H1 (cell line): ENCODE data around the gene SELENOF. TPM values are rescaled to one million over a fixed set of nuclear protein-coding genes. Genes with fewer than 3 reads are reported as not detected.

Source experiments
- CTCF ChIA-PET: fragments of 300-600 bp; sonication (Branson Sonifier 250); formaldehyde crosslinking; loops from one replicate; lab custom pipeline; 2021; ENCODE audit not compliant: partially characterized antibody; lab: Charles Lee
- POLR2A ChIA-PET: fragments of 300-600 bp; sonication (Branson Sonifier 250); formaldehyde crosslinking; loops from one replicate; lab custom pipeline; 2021; ENCODE audit warnings: inconsistent platforms; ENCODE audit not compliant: partially characterized antibody; lab: Charles Lee
- DNase-seq, 2 experiments: peaks; one replicate each; pipeline versions ENCODE4 v3.0.0 to v3.0.0-alpha.2; 2010 to 2022; ENCODE audit warnings: low spot score in 2 of 2, low read depth in 1 of 2, mixed read lengths in 1 of 2
- FAIRE-seq: peaks from 2 replicates; lab custom pipeline; 2011; peaks lifted over from hg19 to GRCh38; lab: Jason Lieb, UNC
- H2AFZ ChIP-seq: 2 replicates; pipeline ENCODE4 v1.8.1; 2012; ENCODE audit warnings: low read length, inconsistent platforms
- H2AK5ac ChIP-seq: 2 replicates; pipeline ENCODE4 v1.6.1; 2013; ENCODE audit warnings: low read depth, low read length
- H2BK120ac ChIP-seq: replicated peaks from 2 replicates; pipeline ENCODE3; 2013; ENCODE audit warnings: low read depth, low read length, inconsistent platforms
- H2BK12ac ChIP-seq: 2 replicates; pipeline ENCODE4 v1.6.1; 2013; ENCODE audit warnings: low read depth, low read length
- H2BK15ac ChIP-seq: 2 replicates; pipeline ENCODE4 v1.6.1; 2013; ENCODE audit warnings: low read length
- H2BK20ac ChIP-seq: 2 replicates; pipeline ENCODE4 v1.6.1; 2013; ENCODE audit warnings: low read length
- H2BK5ac ChIP-seq: 2 replicates; pipeline ENCODE4 v1.6.1; 2013; ENCODE audit warnings: low read depth, low read length
- H3K14ac ChIP-seq: 2 replicates; pipeline ENCODE4 v1.6.1; 2013; ENCODE audit warnings: inconsistent platforms; ENCODE audit not compliant: insufficient read length
- H3K18ac ChIP-seq: 2 replicates; pipeline ENCODE4 v1.6.1; 2013; ENCODE audit warnings: low read length; ENCODE audit errors: extremely low read depth
- H3K23ac ChIP-seq: 2 replicates; pipeline ENCODE4 v1.6.1; 2013; ENCODE audit warnings: inconsistent platforms; ENCODE audit not compliant: insufficient read length
- H3K23me2 ChIP-seq: 2 replicates; pipeline ENCODE4 v1.6.1; 2013; ENCODE audit warnings: low read depth, low read length
- H3K27ac ChIP-seq: 2 replicates; pipeline ENCODE4 v1.6.1; 2011; ENCODE audit warnings: low read depth, low read length, inconsistent platforms
- H3K27me3 ChIP-seq, 4 experiments: replicated peaks in 1 of 4; 1 replicate in 1 of 4; 2 replicates in 3 of 4; pipeline versions ENCODE4 v1.6.1 to v1.8.1; 2011 to 2013; ENCODE audit warnings: low read length in 3 of 4, mild to moderate bottlenecking in 3 of 4, inconsistent platforms in 2 of 4, mixed read lengths in 2 of 4, moderate library complexity in 1 of 4; ENCODE audit not compliant: control insufficient read depth in 3 of 4, insufficient read depth in 3 of 4; ENCODE audit errors: extremely low read depth in 1 of 4
- H3K36me3 ChIP-seq, 4 experiments: 2 replicates each; pipeline versions ENCODE4 v1.6.1 to v1.8.1; 2011 to 2013; ENCODE audit warnings: mild to moderate bottlenecking in 4 of 4, low read length in 3 of 4, moderate library complexity in 2 of 4, control low read depth in 1 of 4, inconsistent platforms in 1 of 4; ENCODE audit not compliant: insufficient read depth in 4 of 4, control insufficient read depth in 2 of 4
- H3K4ac ChIP-seq: replicated peaks from 2 replicates; pipeline ENCODE3; 2013; ENCODE audit warnings: low read length, low read depth, mixed read lengths, inconsistent platforms; ENCODE audit not compliant: insufficient read length
- H3K4me1 ChIP-seq, 4 experiments: replicated peaks in 1 of 4; 1 replicate in 1 of 4; 2 replicates in 3 of 4; pipeline versions ENCODE4 v1.6.1 to v1.8.1; 2011 to 2013; ENCODE audit warnings: low read length in 3 of 4, inconsistent platforms in 2 of 4, mixed read lengths in 1 of 4; ENCODE audit not compliant: insufficient read depth in 4 of 4, control insufficient read depth in 3 of 4
- H3K4me2 ChIP-seq, 2 experiments: 2 replicates each; pipeline versions ENCODE4 v1.6.1 to v1.8.1; 2011 to 2013; ENCODE audit warnings: low read depth in 2 of 2, low read length in 2 of 2, control low read depth in 1 of 2, inconsistent platforms in 1 of 2, mild to moderate bottlenecking in 1 of 2; ENCODE audit not compliant: insufficient read depth in 1 of 2
- H3K4me3 ChIP-seq, 4 experiments: fragments of 200-600, 300-600 bp in 1 of 4; sonication (generic), shearing (Covaris generic), sonication (Bioruptor Twin) in 1 of 4; 2 replicates each; pipeline versions ENCODE4 v1.5.1 to v1.8.1; 2011 to 2016; ENCODE audit warnings: low read length in 4 of 4, low read depth in 3 of 4, control low read depth in 2 of 4, inconsistent platforms in 2 of 4, mild to moderate bottlenecking in 2 of 4, mixed read lengths in 1 of 4, moderate library complexity in 1 of 4; ENCODE audit not compliant: insufficient read depth in 2 of 4; ENCODE audit errors: extremely low read depth in 1 of 4
- H3K56ac ChIP-seq: replicated peaks from 2 replicates; pipeline ENCODE3; 2013; ENCODE audit warnings: low read depth, mild to moderate bottlenecking, mixed read lengths, low read length, inconsistent platforms; ENCODE audit not compliant: insufficient read length
- H3K79me1 ChIP-seq: 2 replicates; pipeline ENCODE4 v1.6.1; 2013; ENCODE audit warnings: low read depth, low read length, control low read depth
- H3K79me2 ChIP-seq, 2 experiments: 2 replicates each; pipeline versions ENCODE4 v1.6.1 to v1.8.1; 2012 to 2013; ENCODE audit warnings: low read length in 2 of 2, mild to moderate bottlenecking in 2 of 2, inconsistent platforms in 1 of 2; ENCODE audit not compliant: insufficient read depth in 2 of 2, control insufficient read depth in 1 of 2
- H3K9ac ChIP-seq, 4 experiments: replicated peaks in 1 of 4; 1 replicate in 1 of 4; 2 replicates in 3 of 4; pipeline versions ENCODE4 v1.6.1 to v1.8.1; 2011 to 2013; ENCODE audit warnings: low read depth in 3 of 4, low read length in 3 of 4, control low read depth in 2 of 4, mild to moderate bottlenecking in 2 of 4, moderate library complexity in 2 of 4, inconsistent platforms in 1 of 4; ENCODE audit errors: extremely low read depth in 1 of 4
- H3K9me3 ChIP-seq, 2 experiments: 2 replicates each; pipeline versions ENCODE4 v1.6.1 to v1.8.1; 2012 to 2013; ENCODE audit warnings: mild to moderate bottlenecking in 2 of 2, moderate library complexity in 2 of 2, control low read depth in 1 of 2, inconsistent platforms in 1 of 2, low read depth in 1 of 2, low read length in 1 of 2, mixed read lengths in 1 of 2; ENCODE audit not compliant: insufficient read depth in 2 of 2
- H4K20me1 ChIP-seq, 2 experiments: replicated peaks in 1 of 2; 2 replicates each; pipeline versions ENCODE3 to v1.8.1; 2011 to 2013; ENCODE audit warnings: inconsistent platforms in 2 of 2, low read length in 2 of 2, mild to moderate bottlenecking in 1 of 2; ENCODE audit not compliant: insufficient read depth in 2 of 2, control insufficient read depth in 1 of 2
- H4K5ac ChIP-seq: 2 replicates; pipeline ENCODE4 v1.6.1; 2013; ENCODE audit warnings: low read length, low read depth, mixed read lengths, inconsistent platforms; ENCODE audit not compliant: insufficient read length
- H4K8ac ChIP-seq: 2 replicates; pipeline ENCODE4 v1.8.0; 2013; ENCODE audit warnings: mild to moderate bottlenecking, moderate library complexity, low read length, inconsistent platforms; ENCODE audit not compliant: insufficient read depth; ENCODE audit errors: extremely low read depth
- H4K91ac ChIP-seq: replicated peaks from 2 replicates; pipeline ENCODE3; 2013; ENCODE audit warnings: low read length, mixed read lengths, inconsistent platforms; ENCODE audit not compliant: insufficient read length
- CBX8 ChIP-seq: fragments of 300-800, 300-1000 bp; sonication (generic); IDR thresholded peaks from 2 replicates; pipeline ENCODE4 v1.7.1; 2016; ENCODE audit warnings: low read depth, low read length, borderline replicate concordance
- FOSL1 ChIP-seq: IDR thresholded peaks from 2 replicates; pipeline ENCODE4 v1.6.1; 2011; ENCODE audit warnings: mild to moderate bottlenecking, low read depth, low read length, moderate library complexity; ENCODE audit not compliant: insufficient read depth
- HDAC6 ChIP-seq: IDR thresholded peaks from one replicate; pipeline ENCODE4 v1.7.1; 2012; ENCODE audit warnings: low read depth, mild to moderate bottlenecking, inconsistent platforms, low read length, moderate library complexity
- NANOG ChIP-seq: IDR thresholded peaks from 2 replicates; pipeline ENCODE4 v1.6.1; 2011; ENCODE audit warnings: low read length, low read depth, mild to moderate bottlenecking, inconsistent platforms; ENCODE audit not compliant: insufficient read depth, poor library complexity, severe bottlenecking
- RAD21 ChIP-seq, 2 experiments: IDR thresholded peaks in 1 of 2; conservative IDR thresholded peaks in 1 of 2; 2 replicates each; pipeline ENCODE4 v1.6.1; 2011; ENCODE audit warnings: low read depth in 2 of 2, low read length in 2 of 2, improper control_type of control experiment in 1 of 2, inconsistent platforms in 1 of 2, mild to moderate bottlenecking in 1 of 2, moderate library complexity in 1 of 2
- RBBP5 ChIP-seq: IDR thresholded peaks from 2 replicates; pipeline ENCODE4 v1.7.1; 2012; ENCODE audit warnings: low read depth, mild to moderate bottlenecking, inconsistent platforms, low read length, moderate library complexity, borderline replicate concordance
- SAP30 ChIP-seq: fragments of 300-600 bp; sonication (generic); IDR thresholded peaks from 2 replicates; pipeline ENCODE4 v1.7.1; 2012; ENCODE audit warnings: low read length, moderate library complexity, mild to moderate bottlenecking, inconsistent platforms; ENCODE audit not compliant: insufficient read depth, insufficient replicate concordance
- SIN3A ChIP-seq, 2 experiments: IDR thresholded peaks in 1 of 2; conservative IDR thresholded peaks in 1 of 2; 2 replicates each; pipeline ENCODE4 v1.6.1; 2011 to 2012; ENCODE audit warnings: low read length in 2 of 2, improper control_type of control experiment in 1 of 2, low read depth in 1 of 2, mild to moderate bottlenecking in 1 of 2
- SIX5 ChIP-seq: IDR thresholded peaks from 2 replicates; pipeline ENCODE4 v1.6.1; 2011; ENCODE audit warnings: mild to moderate bottlenecking, low read depth, low read length
- SP2 ChIP-seq: IDR thresholded peaks from 2 replicates; pipeline ENCODE4 v1.6.1; 2012; ENCODE audit warnings: mild to moderate bottlenecking, low read length, inconsistent platforms
- SUZ12 ChIP-seq: fragments of 200-600 bp; sonication (generic); IDR thresholded peaks from 2 replicates; pipeline ENCODE4 v1.6.1; 2012; ENCODE audit warnings: mild to moderate bottlenecking, inconsistent platforms, low read length, moderate library complexity, mixed read lengths
- TEAD4 ChIP-seq: IDR thresholded peaks from 2 replicates; pipeline ENCODE4 v1.6.1; 2012; ENCODE audit warnings: low read depth, low read length, inconsistent platforms, mixed read lengths
- polyA plus RNA-seq, 7 experiments: library from polyadenylated mRNA; depleted of rRNA in 3 of 7; stranded (reverse) in 5 of 7; unstranded in 2 of 7; fragments of >200 nt in 5 of 7; fragments of 200-250 nt in 2 of 7; gene quantifications; 1 replicate in 5 of 7; 2 replicates in 1 of 7; 4 replicates in 1 of 7; pipeline versions ENCODE4 v1.2.1 to v1.2.3, GENCODE V29; 2011 to 2013; ENCODE audit warnings: missing spikeins in 2 of 7, mixed read lengths in 2 of 7
- total RNA-seq: library from RNA; stranded (reverse); fragmentation: NEBNext Ultra II Directional; extraction: Animal tissue kit (Norgen Biotek cat#: 25700); gene quantifications from 2 replicates; pipeline ENCODE4 v1.2.1, GENCODE V29; 2021
- TF ChIP-seq, protein P1 (sequence below): IDR thresholded peaks from 2 replicates; pipeline ENCODE4 v1.6.1; 2011; ENCODE audit warnings: low read length, improper control_type of control experiment

SELENOF gene
- total and polyA plus RNA-seq, 2 of the 8 experiments (the other 6 are each of a cell fraction or from before 2014, with no cell fraction given): 70.7 to 163 TPM

DNA sequence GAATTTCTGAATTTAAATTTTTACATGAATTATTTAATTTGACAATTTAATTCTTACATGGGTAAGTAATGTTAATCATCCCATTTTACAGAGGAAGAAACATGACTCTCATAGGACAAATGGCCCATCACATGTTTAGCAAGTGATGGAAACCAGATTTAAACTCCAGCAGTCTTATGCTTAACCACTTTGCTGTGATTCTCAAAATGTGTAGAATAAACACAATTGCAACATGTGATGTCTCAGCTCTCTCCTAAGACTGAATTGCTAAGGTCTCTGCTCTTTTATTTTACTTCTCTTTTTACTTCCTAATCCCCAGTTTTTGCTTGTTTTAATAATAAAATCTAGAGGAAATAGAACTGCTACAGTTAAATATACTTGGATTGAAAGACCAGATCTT is 43.3 kb upstream of the SELENOF start:
- H2BK12ac ChIP-seq: no peak overlapping the region
- H2BK5ac ChIP-seq: no peak overlapping the region
- POLR2A ChIA-PET: interaction anchor here (3.0 kb wide), 1 partner anchor 43 kb away, joined by 9 read pairs; the partner anchor contains the start of genes HS2ST1 and SELENOF
- no peaks in the 10 kb centered on the region for H3K36me3 ChIP-seq
- H3K18ac ChIP-seq: no peak overlapping the region
- H3K23ac ChIP-seq: no peak overlapping the region
- H2AK5ac ChIP-seq: no peak overlapping the region
- no peak overlapping the region for H3K56ac ChIP-seq
- H3K79me2 ChIP-seq: peaks cover 0 to 67% of the 10 kb centered on the region in 2 experiments; a peak in 2 of 4 replicates
- no peak overlapping the region for H3K4me3 ChIP-seq
- peaks cover 0 to 1% of the 10 kb centered on the region in 2 experiments for H4K20me1 ChIP-seq
- H3K14ac ChIP-seq: no peak overlapping the region
- H3K4ac ChIP-seq: no peak overlapping the region
- H3K4me2 ChIP-seq: no peak overlapping the region
- H3K23me2 ChIP-seq: no peaks in the 10 kb centered on the region
- H3K27ac ChIP-seq: no peak overlapping the region
- H4K5ac ChIP-seq: no peak overlapping the region
- no peak overlapping the region for H3K9ac ChIP-seq
- H3K79me1 ChIP-seq: 0 out of 2 replicates have a peak, but pooled peaks cover 2% of the 10 kb centered on the region
- no peaks in the 10 kb centered on the region for H3K27me3 ChIP-seq
- no peak overlapping the region for H2AFZ ChIP-seq
- no peak for FAIRE-seq
- H4K91ac ChIP-seq: no peak overlapping the region
- no peak for DNase-seq
- H3K9me3 ChIP-seq: peaks cover 0 to 2% of the 10 kb centered on the region in 2 experiments; a peak in 1 of 4 replicates
- H3K4me1 ChIP-seq: no peaks in the 10 kb centered on the region
- H2BK120ac ChIP-seq: no peak overlapping the region
- no peak overlapping the region for H2BK20ac ChIP-seq
- CTCF ChIA-PET: interaction anchor here (0.9 to 2.0 kb wide), 3 partner anchors 18 to 168 kb away, joined by 3 to 8 read pairs (median 3); no protein-coding TSS in a partner anchor
- no peak overlapping the region for H4K8ac ChIP-seq
- H2BK15ac ChIP-seq: no peak overlapping the region
- no peak for TF ChIP-seq RAD21 (IDR thresholded peaks at IDR 0.05 in 1 of 2, conservative IDR thresholded peaks at IDR 0.05 in 1 of 2; ENCODE audit: low read depth in 2 of 2, low read length in 2 of 2)
- TF ChIP-seq NANOG: no peak
- no peak for TF ChIP-seq CBX8
- TF ChIP-seq, protein P1, sequence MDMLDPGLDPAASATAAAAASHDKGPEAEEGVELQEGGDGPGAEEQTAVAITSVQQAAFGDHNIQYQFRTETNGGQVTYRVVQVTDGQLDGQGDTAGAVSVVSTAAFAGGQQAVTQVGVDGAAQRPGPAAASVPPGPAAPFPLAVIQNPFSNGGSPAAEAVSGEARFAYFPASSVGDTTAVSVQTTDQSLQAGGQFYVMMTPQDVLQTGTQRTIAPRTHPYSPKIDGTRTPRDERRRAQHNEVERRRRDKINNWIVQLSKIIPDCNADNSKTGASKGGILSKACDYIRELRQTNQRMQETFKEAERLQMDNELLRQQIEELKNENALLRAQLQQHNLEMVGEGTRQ: no peak
- no peak for TF ChIP-seq RBBP5
- TF ChIP-seq SUZ12: no peak
- no peak for TF ChIP-seq FOSL1
- TF ChIP-seq SP2: no peak
- TF ChIP-seq HDAC6: no peak
- TF ChIP-seq SIN3A (conservative IDR thresholded peaks at IDR 0.05 in 1 of 2, IDR thresholded peaks at IDR 0.05 in 1 of 2; ENCODE audit: low read depth in 1 of 2, low read length in 2 of 2): no peak
- no peak for TF ChIP-seq SAP30
- no peak for TF ChIP-seq SIX5
- no peak for TF ChIP-seq TEAD4
